Liver (tissue), 3 donors: ENCODE data around the gene RHPN2.

Experiments
- CTCF ChIP-seq: fragments of 150-350 bp; IDR thresholded peaks from 2 replicates; pipeline ENCODE4 v1.5.1; 2017; ENCODE audit warnings: improper control_type of control experiment, low read depth, low read length; ENCODE audit not compliant: missing input control
- EGR1 ChIP-seq, 2 donors: IDR thresholded peaks; 2 replicates each; pipeline ENCODE4 v1.6.1; 2016 to 2018; ENCODE audit warnings: antibody characterized with exemption in 2 of 2, low read depth in 2 of 2
- MAX ChIP-seq: IDR thresholded peaks from 2 replicates; pipeline ENCODE4 v1.6.1; 2016; ENCODE audit warnings: antibody characterized with exemption
- donor health status: healthy.
- donor health status: healthy.

- TF ChIP-seq EGR1 (IDR thresholded peaks at IDR 0.05; ENCODE audit: low read depth in 2 of 2) (no peak), MAX (no peak), CTCF (no peak)
Measured at GRCh38 chr19:32930567-32930966, 134.1 kb downstream of the RHPN2 start.
